Measurements from ENCODE around the gene FIBCD1.

The FIBCD1 gene

DNA sequence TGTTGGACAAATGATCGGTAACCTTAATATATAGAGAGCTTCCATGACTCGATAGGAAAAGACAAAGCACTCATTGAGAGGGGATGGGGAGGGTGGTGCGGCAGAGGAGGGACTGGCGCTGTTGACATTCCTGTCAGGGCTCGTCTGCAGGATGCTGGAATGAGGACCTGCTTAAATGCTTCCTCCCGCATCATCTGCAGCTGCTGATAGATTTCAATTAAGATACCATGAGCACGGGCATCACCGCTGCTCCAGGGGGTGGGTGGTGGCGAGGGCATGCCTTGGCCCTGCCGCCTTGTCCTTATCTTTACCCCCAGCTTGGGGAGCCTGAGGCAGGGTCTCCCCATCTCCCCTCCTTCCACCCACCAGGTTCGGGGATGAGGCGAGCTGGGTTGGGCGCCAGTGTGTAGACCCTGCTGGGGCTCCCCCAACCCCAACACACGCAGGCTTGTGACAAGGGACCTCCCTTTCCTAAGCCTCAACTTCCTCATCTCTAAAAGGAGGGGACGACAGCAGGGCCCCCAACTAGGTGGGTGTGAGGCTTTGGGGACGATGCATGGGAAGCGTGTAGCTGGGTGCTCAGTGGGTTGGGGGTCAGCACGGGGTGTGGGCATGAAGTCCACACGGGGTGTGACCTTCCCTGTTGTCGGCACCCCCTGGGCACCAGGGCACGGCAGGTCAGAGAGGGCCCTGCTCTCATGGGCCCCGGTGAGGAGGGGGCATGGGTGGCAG, 30.7 kb downstream of the FIBCD1 start:
- DNase-seq (ENCODE audit: extremely low spot score): no peak
- TF ChIP-seq, protein P1, sequence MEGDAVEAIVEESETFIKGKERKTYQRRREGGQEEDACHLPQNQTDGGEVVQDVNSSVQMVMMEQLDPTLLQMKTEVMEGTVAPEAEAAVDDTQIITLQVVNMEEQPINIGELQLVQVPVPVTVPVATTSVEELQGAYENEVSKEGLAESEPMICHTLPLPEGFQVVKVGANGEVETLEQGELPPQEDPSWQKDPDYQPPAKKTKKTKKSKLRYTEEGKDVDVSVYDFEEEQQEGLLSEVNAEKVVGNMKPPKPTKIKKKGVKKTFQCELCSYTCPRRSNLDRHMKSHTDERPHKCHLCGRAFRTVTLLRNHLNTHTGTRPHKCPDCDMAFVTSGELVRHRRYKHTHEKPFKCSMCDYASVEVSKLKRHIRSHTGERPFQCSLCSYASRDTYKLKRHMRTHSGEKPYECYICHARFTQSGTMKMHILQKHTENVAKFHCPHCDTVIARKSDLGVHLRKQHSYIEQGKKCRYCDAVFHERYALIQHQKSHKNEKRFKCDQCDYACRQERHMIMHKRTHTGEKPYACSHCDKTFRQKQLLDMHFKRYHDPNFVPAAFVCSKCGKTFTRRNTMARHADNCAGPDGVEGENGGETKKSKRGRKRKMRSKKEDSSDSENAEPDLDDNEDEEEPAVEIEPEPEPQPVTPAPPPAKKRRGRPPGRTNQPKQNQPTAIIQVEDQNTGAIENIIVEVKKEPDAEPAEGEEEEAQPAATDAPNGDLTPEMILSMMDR (IDR thresholded peaks at IDR 0.05; ENCODE audit: control extremely low read depth, extremely low read depth, low read depth, missing control alignments): no peak
- POLR2A ChIA-PET: no interaction called here
- CTCF ChIA-PET: interaction anchor here (1.5 kb wide), 1 partner anchor 138 kb away, joined by 3 read pairs; no protein-coding TSS in a partner anchor

DNA sequence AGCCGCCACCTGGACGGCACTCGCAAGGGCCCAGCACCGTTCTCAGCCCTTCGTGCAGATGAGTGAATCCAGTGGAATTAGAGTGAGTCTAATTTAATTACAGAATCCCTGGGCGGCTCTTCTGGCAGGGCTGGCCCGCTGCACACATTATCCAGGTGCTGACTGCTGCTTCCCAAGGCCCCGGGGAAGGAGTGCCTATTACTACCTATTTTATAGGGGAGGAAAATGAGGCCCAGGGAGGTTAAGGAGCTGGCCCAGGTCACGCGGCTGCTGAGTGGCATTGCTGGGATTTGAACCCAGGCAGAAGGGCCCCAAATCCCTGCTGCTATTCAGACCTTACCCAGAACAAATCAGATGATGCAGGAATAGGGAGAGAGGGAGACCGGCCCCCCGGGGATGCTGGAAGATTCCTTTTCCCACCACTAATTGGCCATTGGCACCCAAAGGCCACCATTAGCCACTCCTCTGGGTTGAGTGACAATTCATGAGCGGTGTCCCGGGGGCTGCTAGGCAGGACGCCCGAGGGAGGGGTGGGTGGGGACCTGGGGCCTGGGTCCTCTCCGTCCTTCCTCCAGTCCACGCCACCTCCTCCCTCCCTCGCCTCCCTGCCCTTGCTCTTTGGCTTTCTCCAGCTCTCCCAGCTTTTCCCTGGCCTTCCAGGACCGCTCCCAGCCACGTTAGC, 32.2 kb downstream of the FIBCD1 start:
- POLR2A ChIA-PET: no interaction called here
- TF ChIP-seq, protein P1 (IDR thresholded peaks at IDR 0.05; ENCODE audit: control extremely low read depth, extremely low read depth, low read depth, missing control alignments): no peak
- CTCF ChIA-PET: interaction anchor here (1.1 kb wide), 1 partner anchor 91 kb away, joined by 3 read pairs; no protein-coding TSS in a partner anchor
- no peak for DNase-seq (ENCODE audit: extremely low spot score)

DNA sequence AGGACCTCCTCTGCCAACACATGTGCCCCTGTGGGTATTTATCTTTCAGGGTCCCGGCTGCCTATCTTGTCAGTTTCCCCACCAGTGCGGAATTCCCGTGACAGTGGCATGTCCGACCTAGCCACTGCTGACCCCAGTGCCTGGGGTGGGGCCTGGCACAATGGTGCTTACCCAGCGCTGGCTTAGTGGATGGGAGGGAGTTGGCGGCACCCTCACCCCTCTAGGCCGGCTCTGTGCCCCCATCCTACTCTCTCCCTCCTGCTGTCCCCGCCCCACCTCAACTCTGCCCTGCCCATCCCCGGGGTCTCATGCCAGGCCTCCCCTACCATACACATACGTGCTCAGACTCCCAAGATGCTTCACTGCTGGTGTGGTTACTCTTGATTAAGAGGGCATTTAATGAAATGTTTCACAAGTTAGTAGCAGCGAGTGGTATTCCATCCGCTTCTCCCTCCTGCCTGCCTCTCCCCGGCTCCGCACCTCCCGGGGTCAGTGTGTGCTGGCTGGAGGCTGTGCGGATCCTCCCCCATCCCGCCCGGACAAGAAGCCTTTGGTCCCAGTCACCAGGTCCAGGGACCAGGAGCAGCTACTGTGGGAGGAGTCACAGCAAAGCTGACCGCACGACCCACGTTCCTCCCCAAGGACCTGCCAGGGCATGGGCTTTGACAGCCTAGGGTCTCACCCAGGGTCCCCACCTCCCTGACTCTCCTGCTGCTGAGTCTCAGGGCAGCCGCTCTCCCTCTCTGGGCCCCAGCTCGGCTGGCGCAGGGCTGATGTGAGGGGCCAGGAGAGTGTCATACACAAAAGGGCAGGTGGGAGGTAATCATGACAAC, 32.9 kb downstream of the FIBCD1 start:
- TF ChIP-seq, protein P1 (IDR thresholded peaks at IDR 0.05; ENCODE audit: control extremely low read depth, extremely low read depth, low read depth, missing control alignments): no peak
- DNase-seq (ENCODE audit: extremely low spot score): no peak
- ChIA-PET CTCF (interaction anchor here (1.1 kb wide), 2 partner anchors 12 to 92 kb away, joined by 3 read pairs; no protein-coding TSS in a partner anchor), POLR2A (no interaction called here)

DNA sequence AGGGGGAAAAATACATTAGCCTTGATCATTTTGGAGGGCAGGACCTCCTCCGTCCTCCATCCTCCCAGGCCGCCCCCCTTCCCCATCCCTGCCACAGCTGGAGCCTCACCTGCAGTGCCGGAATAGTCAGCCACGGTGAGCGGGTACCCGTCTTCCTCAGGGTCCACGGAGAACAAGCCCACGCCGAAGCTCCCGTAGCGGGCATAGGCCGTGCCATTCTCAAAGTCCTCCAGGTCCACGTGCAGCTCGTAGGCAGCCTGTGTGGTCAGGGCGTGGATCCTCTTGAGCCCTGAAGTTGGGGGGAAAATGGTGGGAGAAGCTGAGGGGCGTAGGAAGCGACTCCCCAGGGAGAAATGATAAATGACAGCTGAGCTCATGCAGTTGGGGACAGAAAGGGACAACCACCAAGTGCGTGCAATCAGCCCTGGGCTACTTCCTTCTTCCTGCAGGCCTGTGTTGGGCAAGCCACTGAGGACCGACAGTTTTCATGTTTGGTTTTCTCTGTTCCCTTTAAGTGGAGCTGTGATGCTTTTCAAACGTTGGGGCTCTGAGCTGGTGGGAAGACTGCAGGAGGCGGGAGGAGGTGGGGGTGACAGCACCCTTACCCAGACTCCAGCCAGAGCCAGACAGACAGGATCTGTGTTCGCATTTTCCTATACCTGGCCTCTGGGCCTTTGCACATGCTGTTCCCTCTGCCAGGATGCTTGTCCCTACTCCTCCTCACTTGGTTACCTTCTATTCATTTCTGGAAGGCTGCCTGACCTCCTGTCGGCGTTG, 33.7 kb downstream of the FIBCD1 start:
- TF ChIP-seq, protein P1 (IDR thresholded peaks at IDR 0.05; ENCODE audit: control extremely low read depth, extremely low read depth, low read depth, missing control alignments): no peak
- POLR2A ChIA-PET: no interaction called here
- CTCF ChIA-PET: interaction anchor here (1.1 kb wide), 1 partner anchor 13 kb away, joined by 3 read pairs; no protein-coding TSS in a partner anchor
- DNase-seq (ENCODE audit: extremely low spot score): no peak

DNA sequence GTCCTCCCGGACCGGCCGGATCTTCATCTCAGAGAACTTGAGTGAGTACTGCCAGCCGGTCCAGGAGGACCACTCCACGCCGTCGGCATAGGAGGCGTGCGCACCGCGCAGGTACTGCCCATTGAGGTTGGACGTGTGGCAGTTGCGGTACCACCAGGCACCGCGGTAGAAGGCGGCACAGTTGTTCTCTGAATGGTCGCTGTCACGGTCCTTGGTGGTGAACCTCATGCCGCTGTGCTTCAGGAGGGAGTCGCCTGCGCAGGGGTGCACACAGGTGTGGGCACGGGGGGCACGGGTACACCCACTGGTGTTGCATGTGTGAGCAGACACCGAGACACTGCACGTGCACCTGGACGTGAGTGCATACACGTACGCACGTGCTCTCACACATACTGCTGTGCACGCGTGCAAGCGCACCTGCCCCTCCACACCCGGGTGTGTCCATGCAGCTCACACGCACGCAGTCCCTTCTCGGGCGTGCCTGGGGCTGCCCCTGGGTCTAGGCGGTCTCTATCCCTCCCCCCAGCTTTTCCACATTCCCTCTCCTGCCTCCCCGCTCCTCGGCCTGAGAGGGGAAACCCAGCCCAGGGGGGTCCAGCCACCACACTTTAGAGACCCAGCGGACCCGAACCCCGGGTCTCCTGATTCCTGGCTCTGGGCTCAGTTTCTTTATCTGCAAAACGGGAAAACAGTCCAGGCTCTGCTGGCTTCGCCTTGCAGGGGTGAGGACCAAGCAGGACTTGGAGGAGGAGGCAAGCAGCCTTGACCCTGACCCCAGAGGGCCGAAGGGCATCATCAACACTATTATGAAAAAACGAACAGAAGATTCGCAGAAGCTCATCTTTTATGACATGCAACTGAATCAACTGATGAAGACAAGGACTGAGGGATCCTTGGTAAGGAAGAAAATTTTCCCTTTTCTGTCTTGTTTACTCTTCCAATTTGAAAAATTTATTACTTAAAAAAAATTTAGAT, 34.7 kb downstream of the FIBCD1 start:
- no peak for DNase-seq (ENCODE audit: extremely low spot score)
- POLR2A ChIA-PET: no interaction called here
- TF ChIP-seq, protein P1 (IDR thresholded peaks at IDR 0.05; ENCODE audit: control extremely low read depth, extremely low read depth, low read depth, missing control alignments): no peak
- CTCF ChIA-PET: interaction anchor here (1.1 kb wide), 1 partner anchor 14 kb away, joined by 3 read pairs; no protein-coding TSS in a partner anchor
